EH (cell line): ENCODE results near the gene FSHB.
"Not testable (repeated sequence)": the region's sequence is repeated elsewhere in the genome, so short reads cannot be mapped to it uniquely, and the experiment has no call there.

Experiments
- DNase-seq: peaks from one replicate; pipeline ENCODE4 v3.0.0-alpha.2; 2015; ENCODE audit warnings: low read depth

FSHB gene

GRCh38 chr11:30230714-30231113, at the start of gene FSHB:
Gene FSHB (plus strand): TSS chr11:30231014. CDS start chr11:30231903, 889 bp downstream.
- no peak for DNase-seq

- DNase-seq, result no peak
Measured at GRCh38 chr11:30186748-30187147, 44.1 kb upstream of the FSHB start.

GRCh38 chr11:30192620-30193019, 38.2 kb upstream of the FSHB start:
- no peak for DNase-seq

- DNase-seq, result peak; percentile 30
Measured at GRCh38 chr11:30196400-30197206, 34.2 kb upstream of the FSHB start.

GRCh38 chr11:30197869-30198268, 32.9 kb upstream of the FSHB start:
- no peak for DNase-seq

GRCh38 chr11:30202989-30203388, 27.8 kb upstream of the FSHB start:
- not testable (repeated sequence) for DNase-seq

- DNase-seq, result no peak
Measured at GRCh38 chr11:30203850-30204249, 27.0 kb upstream of the FSHB start.

- DNase-seq, result no peak
Measured at GRCh38 chr11:30206249-30206996, 24.4 kb upstream of the FSHB start.

- DNase-seq, result no peak
Measured at GRCh38 chr11:30210357-30210756, 20.5 kb upstream of the FSHB start.

GRCh38 chr11:30216534-30216933, 14.3 kb upstream of the FSHB start:
- no peak for DNase-seq

- DNase-seq, result no peak
Measured at GRCh38 chr11:30218278-30218677, 12.5 kb upstream of the FSHB start.

- no peak for DNase-seq
Measured at GRCh38 chr11:30225642-30226041, 5.2 kb upstream of the FSHB start.

- no peak for DNase-seq
Measured at GRCh38 chr11:30228323-30228884, 2.4 kb upstream of the FSHB start.

GRCh38 chr11:30239025-30239424, 8.2 kb downstream of the FSHB start:
- DNase-seq, result no peak

- peak; percentile 0 for DNase-seq
Measured at GRCh38 chr11:30244265-30244664, 13.5 kb downstream of the FSHB start.

GRCh38 chr11:30245621-30246020, 14.8 kb downstream of the FSHB start:
- DNase-seq, result no peak

GRCh38 chr11:30254307-30255298, 23.8 kb downstream of the FSHB start:
- DNase-seq, result peak; percentile 0

GRCh38 chr11:30255637-30256036, 24.8 kb downstream of the FSHB start:
- DNase-seq, result no peak

- no peak for DNase-seq
Measured at GRCh38 chr11:30257058-30257457, 26.2 kb downstream of the FSHB start.

- DNase-seq, result no peak
Measured at GRCh38 chr11:30258679-30259078, 27.9 kb downstream of the FSHB start.

- DNase-seq, result no peak
Measured at GRCh38 chr11:30260813-30261212, 30.0 kb downstream of the FSHB start.

- DNase-seq, result no peak
Measured at GRCh38 chr11:30261821-30262220, 31.0 kb downstream of the FSHB start.
